CD4-positive, alpha-beta T cell treated with Interleukin-6 at 100 ng/mL for 8 hours (primary cell): ENCODE data around the gene ECD.

Source experiments
- DNase-seq: peaks from one replicate; pipeline ENCODE4 v3.0.0-alpha.2; 2020; ENCODE audit warnings: mixed read lengths, low spot score

ECD gene

DNA sequence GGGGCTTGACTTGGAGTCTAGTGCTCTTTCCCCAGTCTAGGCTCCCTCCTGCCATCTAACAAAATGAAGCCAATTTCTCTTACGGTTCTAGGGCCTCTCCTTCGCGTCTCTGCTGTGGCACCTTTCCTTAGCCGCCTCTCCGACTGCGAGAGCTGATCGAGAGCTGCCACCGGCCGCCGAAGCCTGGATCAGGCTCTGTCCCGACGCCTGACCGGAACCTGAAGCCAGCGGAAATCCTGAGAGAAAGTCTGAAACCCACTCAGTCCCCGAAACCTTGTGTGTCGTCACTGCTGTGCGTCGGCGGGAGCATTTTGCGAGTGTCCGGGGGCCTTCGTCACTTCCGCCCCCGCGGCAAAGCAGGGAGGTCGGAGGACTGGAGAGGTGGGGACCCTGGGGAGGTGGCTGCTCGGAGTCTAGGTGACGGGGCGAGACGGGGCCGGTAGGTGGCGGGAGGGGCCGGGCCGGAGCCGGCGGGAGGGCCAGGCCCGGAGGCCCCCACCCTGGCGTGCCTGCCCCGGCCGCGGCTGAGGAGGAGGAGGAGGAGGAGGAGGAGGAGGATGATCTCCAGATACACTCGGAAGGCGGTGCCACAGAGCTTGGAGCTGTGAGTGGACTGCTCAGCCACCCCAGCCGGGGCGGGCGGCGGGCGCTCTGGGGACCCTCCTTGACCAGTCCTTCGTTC lies at the start of gene ECD, which contains the start of gene FAM149B1:
TSS of gene ECD (minus strand) at position 226 of the 682 bp plus-strand sequence. CDS start 4,071 bp downstream, outside the sequence.
TSS of gene FAM149B1 (plus strand) at position 337 of the 682 bp plus-strand sequence. CDS start at position 558, 221 bp downstream.
- peak; percentile 87 for DNase-seq

DNA sequence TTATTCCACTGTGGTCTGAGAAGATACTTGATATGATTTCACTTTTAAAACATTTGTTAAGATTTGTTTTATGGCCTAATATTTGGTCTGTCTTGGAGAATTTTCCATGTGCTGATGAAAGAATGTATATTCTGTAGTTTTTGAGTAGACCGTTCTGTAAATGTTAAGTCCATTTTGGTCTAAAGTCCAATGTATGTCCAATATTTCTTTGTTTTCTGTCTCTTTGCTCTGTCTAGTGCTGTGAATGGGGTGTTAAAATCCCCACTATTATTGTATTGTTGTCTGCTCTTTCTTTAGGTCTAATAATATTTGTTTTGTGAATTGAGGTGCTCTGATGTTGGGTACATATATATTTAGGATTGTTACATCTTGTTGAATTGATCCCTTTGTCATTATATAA lies 47.9 kb upstream of the ECD start:
- no peak for DNase-seq

DNA sequence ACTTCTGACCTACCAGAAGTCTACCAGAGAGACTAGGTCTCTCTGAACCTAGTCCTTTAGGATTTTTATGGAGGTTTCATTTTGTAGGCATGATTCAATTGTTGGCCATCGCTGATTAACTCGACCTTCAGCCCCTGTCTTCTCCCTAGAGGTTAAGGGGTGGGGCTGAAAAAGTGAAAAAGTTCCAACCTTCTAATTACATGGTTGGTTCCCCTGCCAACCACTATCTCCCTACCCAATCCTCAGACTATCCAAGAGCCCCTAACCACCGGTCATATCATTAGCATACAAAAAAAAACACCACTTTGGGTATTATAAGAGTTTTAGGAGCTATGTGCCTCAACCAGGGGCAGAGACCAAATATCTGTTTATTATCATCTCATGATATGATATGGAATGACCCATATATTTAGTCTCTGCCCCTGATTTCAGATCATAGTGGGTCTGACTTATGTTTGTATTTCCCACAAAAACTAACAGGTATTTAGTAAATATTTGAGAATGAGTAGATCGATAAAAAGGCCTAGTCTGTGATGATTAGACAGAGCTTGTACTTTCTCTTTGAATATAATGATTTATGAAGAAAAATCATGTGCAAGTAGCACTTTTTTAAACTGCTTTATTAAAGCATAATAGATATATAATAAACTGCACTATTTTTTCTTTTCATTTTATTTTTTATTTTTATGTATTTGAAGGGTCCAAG lies 43.5 kb upstream of the ECD start:
- no peak for DNase-seq

DNA sequence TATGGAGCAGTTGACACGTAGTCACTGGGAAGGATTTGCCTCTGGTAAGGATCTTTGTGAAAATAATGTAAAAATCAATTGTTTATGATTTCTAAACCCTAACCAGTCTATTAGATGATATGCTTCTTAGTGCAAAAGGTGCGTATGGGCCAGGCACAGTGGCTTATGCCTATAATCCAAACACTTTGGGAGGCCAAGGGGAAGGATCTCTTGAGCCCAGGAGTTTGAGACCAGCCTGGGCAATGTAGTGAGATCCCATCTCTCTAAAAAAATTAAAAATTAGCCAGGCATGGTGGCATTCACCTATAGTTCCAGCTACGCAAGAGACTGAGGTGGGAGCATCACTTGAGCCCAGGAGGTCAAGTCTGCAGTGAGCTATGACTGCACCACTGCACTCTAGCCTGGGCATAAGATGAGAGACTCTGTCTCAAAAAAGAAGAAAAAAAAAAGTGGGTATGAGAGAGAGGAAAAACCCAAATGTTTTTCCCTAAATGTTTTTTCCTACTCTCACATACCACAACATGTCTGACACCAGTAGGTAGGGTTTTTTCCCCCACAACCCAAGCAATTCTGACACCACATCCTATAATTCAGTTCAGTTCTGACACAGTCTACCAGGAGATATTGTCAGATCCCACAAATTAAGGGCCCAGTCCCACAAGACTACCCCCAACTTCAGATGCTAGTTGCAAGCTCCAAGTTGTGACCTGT lies 42.7 kb upstream of the ECD start:
- DNase-seq: no peak

DNA sequence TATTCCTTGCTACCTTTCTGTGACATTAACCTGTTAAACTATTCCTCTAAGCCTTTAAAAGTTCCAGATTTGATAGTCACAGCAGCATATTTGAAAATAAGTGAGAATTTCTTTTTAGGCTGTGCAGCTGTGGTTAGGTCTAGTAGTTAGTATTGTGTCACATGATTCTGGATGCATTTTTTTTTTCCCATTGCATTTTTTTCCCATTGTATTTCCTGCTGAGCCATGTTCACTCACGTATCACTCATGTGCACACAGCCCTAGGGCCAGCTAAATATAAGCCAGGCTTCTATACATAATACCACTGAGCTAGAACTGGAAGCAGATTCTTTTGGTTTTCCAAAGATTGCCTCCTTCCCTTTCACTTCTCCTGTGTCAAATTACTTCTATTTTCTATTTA lies 41.9 kb upstream of the ECD start:
- no peak for DNase-seq

DNA sequence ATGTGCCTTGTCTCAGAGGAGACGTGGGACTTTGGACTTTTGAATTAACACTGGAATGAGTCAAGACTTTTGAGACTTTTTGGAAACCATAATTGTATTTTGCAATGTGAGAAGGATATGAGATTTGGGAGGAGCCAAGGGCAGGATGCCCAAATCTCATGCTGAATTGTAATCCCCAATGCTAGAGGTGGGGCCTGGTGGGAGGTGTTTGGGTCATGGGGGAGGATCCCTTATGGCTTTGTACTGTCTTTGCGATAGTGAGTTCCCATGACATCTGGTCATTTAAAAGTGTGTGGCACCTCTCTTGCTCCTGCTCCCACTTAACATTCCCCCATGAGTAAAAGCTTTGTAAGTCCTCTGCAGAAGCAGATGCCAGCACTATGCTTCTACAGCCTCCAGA lies 40.1 kb upstream of the ECD start:
- no peak for DNase-seq

DNA sequence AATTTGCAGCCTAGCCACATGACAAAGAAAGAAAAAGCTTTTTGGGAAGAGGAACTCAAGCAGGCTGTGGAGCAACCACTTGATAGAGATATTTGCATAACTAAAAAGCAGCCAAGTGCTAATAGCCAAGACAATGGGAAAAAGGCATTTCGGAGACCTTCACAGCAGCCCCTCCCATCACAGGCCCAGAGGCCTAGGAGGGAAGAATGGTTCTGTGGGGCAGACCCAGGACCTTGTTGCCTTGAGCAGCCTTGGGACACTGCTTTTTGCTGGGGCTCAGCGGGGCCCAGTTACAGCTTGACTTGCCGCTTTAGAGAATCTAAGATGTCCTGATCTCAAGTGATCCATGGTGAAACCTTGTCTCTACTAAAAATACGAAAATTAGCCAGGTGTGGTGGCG lies 38.6 kb upstream of the ECD start:
- no peak for DNase-seq

DNA sequence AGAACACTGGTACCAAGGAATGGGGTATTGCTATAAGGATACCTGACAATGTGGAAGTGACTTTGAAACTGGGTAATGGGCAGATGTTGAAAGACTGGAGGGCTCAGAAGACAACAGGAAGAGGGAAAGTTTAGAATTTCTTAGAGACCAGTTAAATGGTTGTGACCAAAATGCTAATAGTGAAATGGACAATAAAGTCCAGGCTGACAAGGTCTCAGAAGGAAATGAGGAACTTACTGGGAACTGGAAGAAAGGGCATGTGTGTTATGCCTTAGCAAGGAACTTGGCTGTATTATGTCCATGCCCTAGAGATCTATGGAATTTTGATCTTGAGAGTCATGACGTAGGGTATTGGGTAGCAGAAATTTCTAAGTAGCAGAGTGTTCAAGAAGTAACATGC lies 38.1 kb upstream of the ECD start:
- DNase-seq: no peak

DNA sequence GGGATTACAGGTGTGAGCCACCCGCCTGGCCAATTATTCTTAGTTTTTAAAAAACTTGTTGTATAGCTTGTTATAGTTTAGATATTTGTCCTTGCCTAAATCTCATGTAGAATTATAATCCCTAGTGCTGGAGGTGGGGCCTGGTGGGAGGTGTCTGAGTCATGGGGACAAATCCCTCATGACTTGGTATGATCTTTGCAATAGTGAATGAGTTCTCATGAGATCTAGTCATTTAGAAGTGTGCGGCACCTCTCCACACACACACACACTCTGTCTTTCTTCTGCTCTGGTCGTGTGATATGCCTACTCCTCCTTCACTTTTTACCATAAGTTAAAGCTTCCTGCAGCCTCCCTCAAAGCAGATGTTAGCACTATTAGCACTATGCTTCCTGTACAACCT lies 37.3 kb upstream of the ECD start:
- no peak for DNase-seq

DNA sequence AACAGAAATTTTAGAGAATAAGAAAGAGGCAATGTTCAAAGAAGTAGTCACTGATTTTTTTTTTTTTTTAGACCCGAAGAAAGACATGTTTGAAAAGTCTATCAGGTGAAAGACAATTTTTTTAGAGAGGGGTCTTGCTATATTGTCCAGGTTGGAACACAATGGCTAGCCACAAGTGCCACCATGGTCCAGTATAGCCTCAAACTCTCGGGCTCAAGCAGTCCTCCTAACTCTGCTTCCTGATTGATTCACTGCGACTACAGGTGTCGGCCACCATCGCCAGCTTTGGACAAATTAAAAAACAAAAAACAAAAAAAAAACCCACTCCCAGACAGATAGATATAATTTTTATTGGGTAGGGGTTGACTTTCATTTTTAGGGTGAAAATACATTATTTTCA lies 22.4 kb upstream of the ECD start:
- DNase-seq: no peak

DNA sequence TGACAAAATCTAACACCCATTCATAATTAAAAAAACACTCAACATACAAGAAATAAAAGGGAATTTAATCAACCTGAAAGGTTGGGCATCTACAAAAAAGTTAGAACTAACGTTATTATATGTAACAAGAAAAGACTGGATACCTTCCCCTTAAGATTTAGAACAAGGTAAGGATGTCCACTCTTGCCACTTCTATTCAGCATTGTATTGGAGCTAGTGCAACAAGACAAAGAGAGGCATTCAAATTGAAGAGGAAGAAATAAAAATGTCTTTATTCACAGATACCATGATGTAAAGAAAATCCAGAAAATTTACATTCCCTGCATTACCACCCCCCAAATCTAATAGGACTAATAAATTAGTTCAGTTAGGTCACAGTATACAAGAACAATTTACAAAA lies 18.5 kb upstream of the ECD start:
- DNase-seq: no peak

DNA sequence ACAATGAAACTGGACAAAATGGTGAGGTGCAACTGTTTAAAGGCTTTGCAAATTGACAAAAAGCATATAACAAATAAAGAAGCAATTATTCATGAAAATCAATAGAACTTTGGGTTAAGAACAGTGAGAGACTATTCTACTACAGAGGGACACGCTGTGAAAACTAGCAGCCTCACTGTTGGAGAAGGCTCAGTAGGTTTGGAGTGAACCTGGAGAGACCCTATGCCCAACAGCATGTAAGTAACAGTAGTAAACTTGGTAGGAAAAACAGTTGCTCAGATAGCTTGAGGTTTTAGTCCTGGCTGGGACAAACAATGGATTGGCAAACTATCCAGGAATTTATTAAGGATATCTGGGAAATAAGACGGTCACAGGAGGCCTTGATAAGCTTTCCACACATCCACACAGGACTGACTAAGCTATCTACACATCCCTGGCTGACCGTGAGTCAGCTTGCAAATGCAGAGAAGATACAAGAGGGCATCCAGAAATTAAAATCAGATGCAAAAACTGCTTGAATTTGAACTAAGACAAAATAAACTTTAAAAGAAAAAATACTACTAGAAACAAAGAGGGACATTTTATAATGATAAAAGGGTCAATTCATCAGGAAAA lies 16.0 kb upstream of the ECD start:
- DNase-seq: no peak

DNA sequence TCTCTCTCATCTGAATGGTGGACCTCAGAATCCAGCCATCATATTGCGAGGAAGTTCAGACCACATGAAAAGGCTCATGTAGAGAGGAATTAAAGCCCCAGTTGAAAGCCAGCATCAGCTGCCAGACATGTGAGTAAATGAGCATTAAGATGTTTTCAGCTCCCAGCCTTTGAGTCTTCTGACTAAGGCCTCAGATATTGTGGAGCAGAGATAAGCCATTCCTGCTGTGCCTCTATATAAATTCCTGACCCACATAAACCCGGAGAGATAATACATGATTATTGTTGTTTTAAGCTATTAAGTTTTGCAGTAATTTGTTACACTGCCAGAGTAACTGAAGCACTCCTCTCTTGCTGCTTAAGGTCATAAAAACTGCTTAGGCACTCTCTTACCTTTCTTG lies 14.8 kb upstream of the ECD start:
- no peak for DNase-seq

DNA sequence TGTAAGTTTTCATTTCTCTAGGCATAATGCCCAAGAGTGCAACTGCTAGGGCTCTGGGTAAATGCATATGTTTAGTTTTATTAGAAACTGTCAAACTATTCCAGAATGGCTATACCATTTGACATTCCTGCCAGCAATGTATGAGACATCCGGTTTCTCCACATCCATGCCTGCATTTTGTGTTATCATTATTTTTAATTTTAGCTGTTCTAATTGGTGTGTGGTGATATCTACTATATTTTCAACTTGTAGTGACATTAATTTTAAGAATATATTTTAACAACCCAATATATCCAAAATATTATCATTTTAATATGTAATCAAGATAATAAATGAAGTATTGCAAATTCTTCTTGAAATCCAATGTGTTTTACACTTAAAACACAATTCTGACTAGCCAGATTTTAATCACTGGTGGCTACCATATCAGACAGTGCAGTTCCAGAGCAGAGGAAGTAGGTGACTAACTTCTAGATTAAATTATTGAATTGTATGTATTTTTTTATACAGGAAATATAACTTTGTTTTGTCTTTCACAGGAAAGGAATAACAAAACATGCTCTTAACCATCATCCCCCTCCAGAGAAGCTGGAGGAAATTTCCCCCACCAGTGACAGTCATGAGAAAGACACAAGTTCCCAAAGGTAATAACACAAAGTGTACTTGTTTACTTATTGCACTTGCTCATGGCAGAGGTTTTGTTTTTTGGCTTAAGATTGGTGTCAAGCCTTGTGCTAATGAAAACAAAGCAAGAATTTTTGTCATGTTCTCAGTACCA lies 6.5 kb upstream of the ECD start:
- no peak for DNase-seq

DNA sequence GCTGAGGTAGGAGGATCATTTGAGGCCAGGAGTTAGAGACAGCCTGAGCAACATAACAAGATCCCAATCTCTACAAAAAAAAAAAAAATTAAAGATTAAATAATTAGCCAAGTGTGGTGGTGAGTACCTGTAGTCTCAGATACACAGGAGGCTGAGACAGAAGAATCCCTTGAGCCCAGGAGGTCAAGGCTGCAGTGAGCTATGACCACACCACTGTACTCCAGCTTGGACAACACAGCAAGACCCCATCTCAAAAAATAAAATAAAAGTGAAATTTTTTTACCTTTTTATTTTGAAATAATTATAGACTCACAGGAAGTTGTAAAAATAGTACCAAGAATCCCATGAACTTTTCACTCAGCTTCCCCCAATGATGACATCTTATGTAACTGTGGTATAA lies 5.1 kb upstream of the ECD start:
- DNase-seq: no peak

DNA sequence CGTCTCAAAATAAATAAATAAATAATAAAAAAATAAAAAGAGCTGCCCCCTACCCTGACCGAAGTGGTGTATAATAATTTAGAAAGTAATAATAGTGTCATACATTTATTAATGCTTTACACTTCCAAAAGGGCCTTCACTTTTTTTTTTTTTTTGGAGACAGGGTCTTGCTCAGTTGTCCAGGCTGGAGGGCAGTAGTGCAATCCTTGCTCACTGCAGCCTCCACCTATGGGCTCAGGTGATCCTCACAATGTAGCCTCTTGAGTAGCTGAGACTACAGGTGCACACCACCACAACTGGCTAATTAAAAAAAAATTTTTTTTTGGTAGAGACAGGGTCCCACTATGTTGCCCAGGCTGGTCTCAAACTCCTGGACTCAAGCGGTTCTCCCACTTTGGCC lies 1.5 kb upstream of the ECD start:
- DNase-seq: no peak

DNA sequence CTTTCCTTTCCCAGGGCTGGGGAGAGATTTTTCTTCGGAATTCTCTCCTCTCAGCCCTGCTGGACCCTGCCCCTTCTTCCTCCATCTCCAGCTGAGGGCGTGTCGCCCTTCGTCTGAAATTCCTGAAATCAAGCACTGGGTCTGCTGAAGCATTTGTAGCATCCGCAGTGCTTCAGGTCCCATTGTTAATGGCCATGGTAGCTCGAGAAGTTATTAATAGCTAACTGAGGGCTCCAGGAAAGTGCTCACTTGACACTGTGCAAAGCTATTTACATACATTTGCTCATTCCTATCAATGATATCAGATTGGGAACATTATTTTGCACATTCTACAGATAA lies 626 bp upstream of the ECD start:
- DNase-seq: no peak

DNA sequence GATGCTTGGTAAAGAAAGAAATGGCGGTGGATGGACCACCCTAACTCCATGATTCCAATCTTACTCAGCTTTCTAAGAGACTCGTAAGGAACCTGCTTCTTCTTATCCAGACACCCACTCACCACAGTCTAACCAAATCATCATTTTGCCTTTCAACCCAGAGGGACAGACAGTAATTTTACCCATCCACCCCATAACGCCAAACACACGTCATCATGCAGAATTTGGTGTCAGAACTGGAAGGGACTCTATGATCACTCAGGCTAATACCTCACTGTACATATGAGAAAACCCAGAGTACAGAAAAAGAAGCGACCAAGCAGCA lies 388 bp downstream of the ECD start:
- DNase-seq: no peak

DNA sequence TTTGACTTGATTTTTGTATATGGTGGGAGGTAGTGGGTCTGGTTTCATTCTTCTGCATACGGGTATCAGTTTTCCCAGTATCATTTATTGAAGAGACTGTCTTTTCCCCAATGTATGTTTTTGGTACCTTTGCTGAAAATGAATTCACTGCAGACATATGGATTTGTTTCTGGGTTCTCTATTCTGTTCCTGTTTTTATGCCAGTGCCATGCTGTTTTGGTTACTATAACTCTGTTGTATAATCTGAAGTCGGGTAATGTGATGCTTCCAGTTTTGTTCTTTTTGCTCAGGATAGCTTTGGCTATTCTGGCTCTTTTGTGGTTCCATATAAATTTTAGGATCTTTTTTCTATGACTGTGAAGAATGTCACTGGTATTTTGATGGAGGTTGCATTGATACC lies 836 bp downstream of the ECD start:
- DNase-seq: no peak

DNA sequence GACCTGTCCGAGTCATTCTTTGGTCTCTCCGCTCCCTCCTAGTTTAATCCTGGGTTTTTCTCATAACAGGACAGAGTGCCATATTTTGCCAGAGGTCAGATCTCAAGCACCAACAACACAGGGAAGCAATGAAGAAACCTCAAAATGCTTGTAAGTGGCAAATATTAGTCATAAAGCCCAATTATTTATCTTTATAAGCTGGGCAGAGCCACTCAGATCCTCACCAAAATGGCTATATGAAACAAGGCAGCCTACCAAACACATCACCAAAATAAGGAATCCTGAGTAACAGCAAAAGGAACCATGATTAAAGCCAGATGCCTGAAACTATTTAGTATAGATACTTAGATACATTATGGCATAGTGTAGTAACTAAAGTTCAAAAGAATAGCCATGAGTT lies 4.7 kb downstream of the ECD start:
- no peak for DNase-seq

DNA sequence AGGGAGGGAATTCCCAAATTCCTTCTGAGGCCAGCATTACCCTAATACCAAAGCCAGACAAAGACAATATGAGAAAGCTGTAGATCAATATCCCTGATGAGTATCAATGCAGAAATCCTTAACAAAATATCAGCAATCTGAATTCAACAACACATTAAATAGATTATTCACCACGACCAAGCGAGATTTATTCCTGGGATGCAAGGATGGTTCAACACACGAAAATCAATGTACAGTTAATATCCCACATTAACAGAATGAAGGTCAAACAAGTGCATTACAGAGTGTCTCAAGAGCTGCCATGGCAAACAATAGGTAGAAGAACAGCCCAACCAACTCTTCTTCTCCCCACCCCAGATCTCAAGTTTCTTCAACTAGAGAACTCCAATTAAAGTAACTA lies 6.1 kb downstream of the ECD start:
- DNase-seq: no peak

DNA sequence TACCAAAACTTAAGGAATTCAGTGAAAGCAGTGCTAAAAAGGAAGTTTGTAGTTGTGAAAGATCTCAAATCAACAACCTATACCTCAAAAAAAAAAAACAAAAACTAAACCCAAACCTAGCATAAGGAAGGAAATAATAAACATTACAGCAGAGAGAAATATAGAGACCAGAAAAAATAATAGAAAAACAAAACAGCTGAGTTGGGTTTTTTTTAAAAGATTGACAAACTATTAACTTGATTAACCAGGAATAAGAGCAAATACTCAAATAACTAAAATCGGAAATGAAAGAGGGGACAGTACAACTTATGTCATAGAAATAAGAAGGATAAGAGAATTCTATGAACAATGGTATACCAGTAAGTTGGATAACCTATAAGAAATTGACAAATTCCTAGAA lies 6.7 kb downstream of the ECD start:
- no peak for DNase-seq
